ENCODE results near the gene CADPS2. TPM values are rescaled to one million over a fixed set of nuclear protein-coding genes. Genes with fewer than 3 reads are reported as not detected.

The CADPS2 gene
- total and polyA plus RNA-seq, 2 of the 4 experiments (the other 2 are of a cell fraction), result 0.10 to 0.54 TPM

DNA sequence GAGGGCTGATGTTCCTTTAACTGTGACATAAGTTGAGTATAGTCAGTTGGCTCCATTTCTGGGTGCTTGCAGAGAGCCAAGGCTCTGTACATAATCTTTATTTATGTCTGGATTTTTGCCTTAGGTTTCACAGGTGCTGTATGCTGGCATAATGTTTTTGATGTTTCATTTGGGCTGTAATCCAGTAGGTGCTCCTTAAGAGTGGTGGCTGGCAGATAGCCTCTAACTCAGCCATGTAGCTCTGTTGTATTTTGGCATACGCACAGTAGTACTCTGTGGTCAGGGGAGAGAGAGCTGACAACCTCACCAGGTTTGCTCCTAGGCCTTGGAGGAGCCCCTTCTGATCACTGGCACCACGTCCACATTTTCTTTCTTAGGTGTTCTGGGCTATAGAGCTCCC lies 248.5 kb downstream of the CADPS2 start:
- Histone ChIP-seq H3K79me1 (ENCODE audit: low read depth in 1 of 2, low read length in 2 of 2) (no peaks in the 10 kb centered on the region), H2BK120ac (ENCODE audit: low read depth, low read length) (no peak overlapping the region), H3K4me3 (ENCODE audit: insufficient read depth, low read depth, low read length) (no peak overlapping the region), H3K9ac (ENCODE audit: low read depth, low read length) (no peak overlapping the region), H3K23ac (ENCODE audit: low read depth, low read length) (no peak overlapping the region), H3K9me3 (ENCODE audit: control insufficient read depth, insufficient read depth, low read length) (peaks cover 12% of the 10 kb centered on the region), H3K27me3 (ENCODE audit: control insufficient read depth, insufficient read depth, low read length) (no peaks in the 10 kb centered on the region), H3K9me1 (ENCODE audit: insufficient read depth, low read length) (no peaks in the 10 kb centered on the region), H4K20me1 (ENCODE audit: insufficient read depth, low read length) (no peaks in the 10 kb centered on the region), H4K91ac (ENCODE audit: insufficient read depth, low read depth, low read length) (no peak overlapping the region), H2BK5ac (ENCODE audit: low read depth, low read length, poor library complexity, severe bottlenecking) (no peak overlapping the region), H4K5ac (ENCODE audit: low read depth, low read length) (no peak overlapping the region), H2BK15ac (ENCODE audit: low read depth, low read length) (no peak overlapping the region), H3K4me2 (ENCODE audit: low read depth, low read length) (no peak overlapping the region), H2AFZ (replicated peaks; ENCODE audit: low read length, poor library complexity) (no peak overlapping the region), H3K36me3 (ENCODE audit: control insufficient read depth, insufficient read depth, low read length) (no peaks in the 10 kb centered on the region), H2AK9ac (replicated peaks; ENCODE audit: low read depth, low read length, poor library complexity) (no peak overlapping the region), H3K14ac (replicated peaks; ENCODE audit: low read depth, low read length) (no peak overlapping the region), H2BK20ac (ENCODE audit: low read depth, low read length) (no peak overlapping the region), H3K4me1 (ENCODE audit: control insufficient read depth, insufficient read depth, low read length) (no peaks in the 10 kb centered on the region), H3K4ac (ENCODE audit: low read depth, low read length) (no peak overlapping the region), H3K56ac (ENCODE audit: extremely low read depth, insufficient read depth, low read length) (no peak overlapping the region), H3K27ac (ENCODE audit: insufficient read depth, low read length) (no peak overlapping the region), H4K8ac (ENCODE audit: low read depth in 2 of 2, low read length in 2 of 2) (no peak overlapping the region), H2AK5ac (ENCODE audit: low read depth, low read length) (no peak overlapping the region), H3K18ac (ENCODE audit: low read depth, low read length) (no peak overlapping the region)
- in situ Hi-C loops (cut with MboI; ENCODE audit: low sequenced_read_pairs), result no loop called here
- DNase-seq (no peak), ATAC-seq (ENCODE audit: low read depth) (no peak)
- BruUV-seq (replicated peaks), result no TSS peak
- no CpG with 5 or more reads among the region's 2 CpGs for WGBS, 2 experiments (ENCODE audit: extremely low coverage in 2 of 2, insufficient read length in 1 of 2)
- intact Hi-C loops (cut with micrococcal nuclease), result no loop called here
- CTCF ChIA-PET, result no interaction called here
- dilution Hi-C loops (cut with HindIII; ENCODE audit: low sequenced_read_pairs, unreplicated experiment), result no loop called here
- TF ChIP-seq RFX5 (IDR thresholded peaks at IDR 0.05; ENCODE audit: low read depth, low read length), result no peak
- no peak for TF ChIP-seq MAZ (IDR thresholded peaks at IDR 0.05; ENCODE audit: borderline replicate concordance, low read depth, low read length)
- TF ChIP-seq RCOR1 (IDR thresholded peaks at IDR 0.05; ENCODE audit: insufficient replicate concordance, low read length), result no peak
- TF ChIP-seq, protein P1, sequence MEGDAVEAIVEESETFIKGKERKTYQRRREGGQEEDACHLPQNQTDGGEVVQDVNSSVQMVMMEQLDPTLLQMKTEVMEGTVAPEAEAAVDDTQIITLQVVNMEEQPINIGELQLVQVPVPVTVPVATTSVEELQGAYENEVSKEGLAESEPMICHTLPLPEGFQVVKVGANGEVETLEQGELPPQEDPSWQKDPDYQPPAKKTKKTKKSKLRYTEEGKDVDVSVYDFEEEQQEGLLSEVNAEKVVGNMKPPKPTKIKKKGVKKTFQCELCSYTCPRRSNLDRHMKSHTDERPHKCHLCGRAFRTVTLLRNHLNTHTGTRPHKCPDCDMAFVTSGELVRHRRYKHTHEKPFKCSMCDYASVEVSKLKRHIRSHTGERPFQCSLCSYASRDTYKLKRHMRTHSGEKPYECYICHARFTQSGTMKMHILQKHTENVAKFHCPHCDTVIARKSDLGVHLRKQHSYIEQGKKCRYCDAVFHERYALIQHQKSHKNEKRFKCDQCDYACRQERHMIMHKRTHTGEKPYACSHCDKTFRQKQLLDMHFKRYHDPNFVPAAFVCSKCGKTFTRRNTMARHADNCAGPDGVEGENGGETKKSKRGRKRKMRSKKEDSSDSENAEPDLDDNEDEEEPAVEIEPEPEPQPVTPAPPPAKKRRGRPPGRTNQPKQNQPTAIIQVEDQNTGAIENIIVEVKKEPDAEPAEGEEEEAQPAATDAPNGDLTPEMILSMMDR (conservative IDR thresholded peaks at IDR 0.05; ENCODE audit: low read depth, low read length), result no peak
- TF ChIP-seq MXI1 (IDR thresholded peaks at IDR 0.05; ENCODE audit: borderline replicate concordance, low read depth, low read length), result no peak
- no peak for TF ChIP-seq SMC3 (IDR thresholded peaks at IDR 0.05; ENCODE audit: low read depth, low read length)
- no peak for TF ChIP-seq CEBPB (IDR thresholded peaks at IDR 0.05; ENCODE audit: low read depth, low read length)
- TF ChIP-seq RAD21 (IDR thresholded peaks at IDR 0.05; ENCODE audit: low read length), result no peak
- TF ChIP-seq, protein P2, sequence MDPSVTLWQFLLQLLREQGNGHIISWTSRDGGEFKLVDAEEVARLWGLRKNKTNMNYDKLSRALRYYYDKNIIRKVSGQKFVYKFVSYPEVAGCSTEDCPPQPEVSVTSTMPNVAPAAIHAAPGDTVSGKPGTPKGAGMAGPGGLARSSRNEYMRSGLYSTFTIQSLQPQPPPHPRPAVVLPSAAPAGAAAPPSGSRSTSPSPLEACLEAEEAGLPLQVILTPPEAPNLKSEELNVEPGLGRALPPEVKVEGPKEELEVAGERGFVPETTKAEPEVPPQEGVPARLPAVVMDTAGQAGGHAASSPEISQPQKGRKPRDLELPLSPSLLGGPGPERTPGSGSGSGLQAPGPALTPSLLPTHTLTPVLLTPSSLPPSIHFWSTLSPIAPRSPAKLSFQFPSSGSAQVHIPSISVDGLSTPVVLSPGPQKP (IDR thresholded peaks at IDR 0.05; ENCODE audit: borderline replicate concordance, low read depth, low read length), result no peak
- TF ChIP-seq NFE2L2 (IDR thresholded peaks at IDR 0.05; ENCODE audit: low read depth, low read length), result no peak
- POLR2A ChIA-PET (ENCODE audit: unreplicated experiment), result no interaction called here
